Natural killer cell (primary cell): ENCODE results near the gene REL. TPM values are rescaled to one million over a fixed set of nuclear protein-coding genes. Genes with fewer than 3 reads are reported as not detected.

Source experiments
- ATAC-seq, 3 donors: fragments of 150-1000 bp in 2 of 3; fragments of 200-7000 bp in 1 of 3; cut with Tn5 transposase; 1 replicate in 1 of 3; 2 replicates in 2 of 3; pipeline ENCODE4 v1.10.0; 2021; ENCODE audit warnings: mild to moderate bottlenecking in 2 of 3, moderate library complexity in 2 of 3
- DNase-seq, 2 donors: peaks; one replicate each; pipeline versions ENCODE4 v3.0.0 to v3.0.0-alpha.2; 2013 to 2021; ENCODE audit warnings: mixed read lengths in 1 of 2
- H3K27ac ChIP-seq: one replicate; pipeline ENCODE4 v1.5.1; 2013; ENCODE audit warnings: mild to moderate bottlenecking, low read length
- H3K27me3 ChIP-seq: one replicate; pipeline ENCODE4 v1.6.1; 2013; ENCODE audit warnings: low read length; ENCODE audit not compliant: control insufficient read depth, insufficient read depth
- H3K36me3 ChIP-seq: one replicate; pipeline ENCODE4 v1.6.1; 2013; ENCODE audit warnings: low read length; ENCODE audit not compliant: control insufficient read depth, insufficient read depth
- H3K4me1 ChIP-seq: one replicate; pipeline ENCODE4 v1.6.1; 2013; ENCODE audit warnings: low read length; ENCODE audit not compliant: control insufficient read depth, insufficient read depth
- H3K4me3 ChIP-seq: one replicate; pipeline ENCODE4 v1.5.1; 2013; ENCODE audit warnings: low read length
- H3K9me3 ChIP-seq: one replicate; pipeline ENCODE4 v1.6.1; 2013; ENCODE audit warnings: low read length; ENCODE audit not compliant: control insufficient read depth, insufficient read depth
- H3K27ac Mint-ChIP-seq, 2 donors: one replicate each; pipeline ENCODE4 v1.8.0; 2022; ENCODE audit warnings: mild to moderate bottlenecking in 2 of 2, mixed read lengths in 2 of 2, moderate library complexity in 1 of 2
- H3K27me3 Mint-ChIP-seq, 2 donors: one replicate each; pipeline ENCODE4 v1.8.0; 2022; ENCODE audit warnings: low read depth in 2 of 2, mixed read lengths in 2 of 2
- H3K36me3 Mint-ChIP-seq: one replicate; pipeline ENCODE4 v1.8.0; 2022; ENCODE audit warnings: mixed read lengths
- H3K4me1 Mint-ChIP-seq, 2 donors: one replicate each; pipeline ENCODE4 v1.8.0; 2022; ENCODE audit warnings: mixed read lengths in 2 of 2
- H3K4me3 Mint-ChIP-seq: one replicate; pipeline ENCODE4 v1.8.0; 2022; ENCODE audit warnings: mild to moderate bottlenecking, moderate library complexity, mixed read lengths
- H3K9me3 Mint-ChIP-seq, 2 donors: one replicate each; pipeline ENCODE4 v1.8.0; 2022; ENCODE audit warnings: mixed read lengths in 2 of 2
- CTCF ChIP-seq: fragments of 200-600 bp; IDR thresholded peaks from one replicate; pipeline ENCODE4 v1.8.0; 2022; ENCODE audit warnings: antibody characterized with exemption
- WGBS: methylation state at CpG from one replicate; pipeline ENCODE4 v1.1.7; 2013; ENCODE audit warnings: missing lambda C conversion rate; ENCODE audit not compliant: insufficient coverage; 5-methylcytosine and 5-hydroxymethylcytosine counted together
- intact Hi-C: fragments of 100-400 bp; cut with micrococcal nuclease; formaldehyde crosslinking; loops from one replicate; pipeline ENCODE4 v1.14.2; 2022
- total RNA-seq, 4 donors: library from RNA; stranded (reverse); fragments of 120-200 nt in 1 of 4; gene quantifications; one replicate each; pipeline versions ENCODE4 v1.2.3 to v1.2.4, GENCODE V29; 2013 to 2022

Gene REL
- total RNA-seq, 3 donors from 2014 or later (not counting 1 experiment from before 2014, with no cell fraction given): 128 to 197 (median 178) TPM

DNA sequence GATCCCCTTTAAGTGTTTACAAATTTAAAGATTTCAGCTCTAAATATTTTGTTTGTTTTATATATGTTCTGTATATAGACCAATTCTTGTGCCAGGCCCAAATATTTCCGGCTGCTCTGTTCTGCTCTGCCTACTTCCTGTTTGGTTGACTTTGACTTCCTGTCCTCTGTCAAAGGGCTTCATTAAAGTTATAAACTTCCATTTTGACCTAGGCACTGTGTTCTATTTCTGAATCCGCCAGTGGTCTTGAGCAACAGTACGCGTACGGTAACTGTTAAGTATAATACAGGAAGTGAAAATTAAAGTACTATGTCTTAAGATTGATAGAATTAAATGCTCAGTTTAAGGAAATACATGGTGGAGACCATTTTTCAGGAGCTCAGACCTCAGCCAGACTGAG lies 13.5 kb upstream of the REL start:
- peaks cover 5 to 14% of the 10 kb centered on the region in 2 donors for H3K27me3 Mint-ChIP-seq
- ATAC-seq: peak; percentile 85 to 95 (median 94)
- H3K9me3 Mint-ChIP-seq: peaks cover 3 to 9% of the 10 kb centered on the region in 2 donors
- peaks cover 17% of the 10 kb centered on the region for H3K36me3 Mint-ChIP-seq
- H3K4me3 Mint-ChIP-seq: peak overlapping the region; percentile 81
- H3K27ac Mint-ChIP-seq: peak overlapping the region; percentile 85 to 95
- no peaks in the 10 kb centered on the region for H3K36me3 ChIP-seq
- H3K27me3 ChIP-seq: no peaks in the 10 kb centered on the region
- H3K4me3 ChIP-seq: no peak overlapping the region
- peak in 1 of 2 donors; percentile 69 for DNase-seq
- no peak for TF ChIP-seq CTCF
- H3K4me1 Mint-ChIP-seq: peaks cover 19 to 21% of the 10 kb centered on the region in 2 donors
- H3K27ac ChIP-seq: peak overlapping the region; percentile 51
- intact Hi-C loops: no loop called here
- H3K4me1 ChIP-seq: peaks cover 17% of the 10 kb centered on the region
- WGBS: 8% methylated on average over 5 of the region's 5 CpGs
- peaks cover 5% of the 10 kb centered on the region for H3K9me3 ChIP-seq

DNA sequence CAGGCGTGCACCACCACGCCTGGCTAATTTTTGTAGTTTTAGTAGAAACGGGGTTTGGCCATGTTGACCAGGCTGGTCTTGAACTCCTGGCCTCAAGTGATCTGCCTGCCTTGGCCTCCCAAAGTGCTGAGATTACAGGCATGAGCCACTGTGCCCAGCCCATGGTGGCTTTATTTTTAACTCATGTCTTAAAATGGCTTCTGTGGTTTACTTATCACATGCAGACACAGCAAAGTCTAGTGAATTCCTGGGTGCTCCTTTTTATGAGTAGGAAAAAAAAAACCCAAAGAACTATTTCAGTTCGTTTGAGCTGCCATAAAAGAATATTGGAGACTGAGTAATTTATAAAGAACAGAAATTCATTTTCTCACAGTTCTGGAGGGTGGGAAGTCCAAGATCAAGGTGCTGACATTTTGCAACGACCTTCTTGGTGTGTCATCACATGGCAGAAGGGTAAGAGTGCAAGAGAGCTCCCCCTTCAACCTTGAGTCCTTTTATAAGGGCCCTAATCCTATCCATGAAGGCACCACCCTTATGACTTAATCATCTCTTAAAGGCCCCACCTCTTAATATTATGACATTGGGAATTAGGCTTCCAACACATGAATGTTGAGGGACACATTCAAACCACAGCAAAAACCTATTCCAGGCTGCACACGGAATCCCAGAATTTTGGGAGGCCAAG lies 12.6 kb upstream of the REL start:
- 85% methylated on average over 5 of the region's 6 CpGs for WGBS
- H3K9me3 Mint-ChIP-seq: peaks cover 3 to 9% of the 10 kb centered on the region in 2 donors
- no peak overlapping the region for H3K4me3 Mint-ChIP-seq
- peaks cover 5% of the 10 kb centered on the region for H3K9me3 ChIP-seq
- peak overlapping the region; percentile 85 to 95 for H3K27ac Mint-ChIP-seq
- ATAC-seq (no peak), DNase-seq (no peak)
- peaks cover 17% of the 10 kb centered on the region for H3K36me3 Mint-ChIP-seq
- H3K4me1 ChIP-seq: peaks cover 17% of the 10 kb centered on the region
- H3K27me3 ChIP-seq: no peaks in the 10 kb centered on the region
- TF ChIP-seq CTCF: no peak
- H3K27me3 Mint-ChIP-seq: peaks cover 0 to 6% of the 10 kb centered on the region in 2 donors
- H3K4me3 ChIP-seq: no peak overlapping the region
- intact Hi-C loops: no loop called here
- no peaks in the 10 kb centered on the region for H3K36me3 ChIP-seq
- H3K27ac ChIP-seq: peak overlapping the region; percentile 51
- peaks cover 19 to 21% of the 10 kb centered on the region in 2 donors for H3K4me1 Mint-ChIP-seq

GRCh38 chr2:60872510-60872928 lies 8.9 kb upstream of the REL start:
- no peaks in the 10 kb centered on the region for H3K27me3 ChIP-seq
- no peak for TF ChIP-seq CTCF
- Mint-ChIP-seq H3K4me3 (no peak overlapping the region), H3K9me3 (peaks cover 0 to 4% of the 10 kb centered on the region in 2 donors), H3K27ac (no peak overlapping the region), H3K27me3 (no peaks in the 10 kb centered on the region), H3K36me3 (peaks cover 7% of the 10 kb centered on the region), H3K4me1 (peaks cover 8 to 11% of the 10 kb centered on the region in 2 donors)
- peaks cover 11% of the 10 kb centered on the region for H3K4me1 ChIP-seq
- no peaks in the 10 kb centered on the region for H3K9me3 ChIP-seq
- H3K4me3 ChIP-seq: no peak overlapping the region
- DNase-seq (no peak), ATAC-seq (no peak)
- H3K36me3 ChIP-seq: no peaks in the 10 kb centered on the region
- 43% methylated on average over 2 of the region's 3 CpGs for WGBS
- H3K27ac ChIP-seq: no peak overlapping the region
- intact Hi-C loops: no loop called here

GRCh38 chr2:60873381-60873780 lies 8.0 kb upstream of the REL start:
- no peak overlapping the region for H3K27ac Mint-ChIP-seq
- no peak for DNase-seq

More at GRCh38 chr2:60873381-60873780, 8.0 kb upstream of the REL start:
- TF ChIP-seq CTCF: no peak
- H3K27ac ChIP-seq: no peak overlapping the region
- Mint-ChIP-seq H3K27me3 (no peaks in the 10 kb centered on the region), H3K36me3 (no peaks in the 10 kb centered on the region), H3K9me3 (no peaks in the 10 kb centered on the region), H3K4me1 (peaks cover 0 to 2% of the 10 kb centered on the region in 2 donors), H3K4me3 (no peak overlapping the region)
- ATAC-seq: no peak
- no peaks in the 10 kb centered on the region for H3K36me3 ChIP-seq
- intact Hi-C loops: no loop called here
- 67% methylated on average over 3 of the region's 3 CpGs for WGBS
- no peak overlapping the region for H3K4me3 ChIP-seq
- peaks cover 2% of the 10 kb centered on the region for H3K4me1 ChIP-seq
- no peaks in the 10 kb centered on the region for H3K27me3 ChIP-seq
- no peaks in the 10 kb centered on the region for H3K9me3 ChIP-seq
